GM19324 (cell line): ENCODE data around the gene EML3.
"Not testable (repeated sequence)": the region's sequence is repeated elsewhere in the genome, so short reads cannot be mapped to it uniquely, and the experiment has no call there.

ENCODE experiments used
- ATAC-seq: cut with Tn5 transposase; IDR thresholded peaks from one replicate; pipeline ENCODE4 v1.9.1; 2021; ENCODE audit warnings: mild to moderate bottlenecking, moderate library complexity; ENCODE audit not compliant: unreplicated experiment, low FRiP score

The EML3 gene

DNA sequence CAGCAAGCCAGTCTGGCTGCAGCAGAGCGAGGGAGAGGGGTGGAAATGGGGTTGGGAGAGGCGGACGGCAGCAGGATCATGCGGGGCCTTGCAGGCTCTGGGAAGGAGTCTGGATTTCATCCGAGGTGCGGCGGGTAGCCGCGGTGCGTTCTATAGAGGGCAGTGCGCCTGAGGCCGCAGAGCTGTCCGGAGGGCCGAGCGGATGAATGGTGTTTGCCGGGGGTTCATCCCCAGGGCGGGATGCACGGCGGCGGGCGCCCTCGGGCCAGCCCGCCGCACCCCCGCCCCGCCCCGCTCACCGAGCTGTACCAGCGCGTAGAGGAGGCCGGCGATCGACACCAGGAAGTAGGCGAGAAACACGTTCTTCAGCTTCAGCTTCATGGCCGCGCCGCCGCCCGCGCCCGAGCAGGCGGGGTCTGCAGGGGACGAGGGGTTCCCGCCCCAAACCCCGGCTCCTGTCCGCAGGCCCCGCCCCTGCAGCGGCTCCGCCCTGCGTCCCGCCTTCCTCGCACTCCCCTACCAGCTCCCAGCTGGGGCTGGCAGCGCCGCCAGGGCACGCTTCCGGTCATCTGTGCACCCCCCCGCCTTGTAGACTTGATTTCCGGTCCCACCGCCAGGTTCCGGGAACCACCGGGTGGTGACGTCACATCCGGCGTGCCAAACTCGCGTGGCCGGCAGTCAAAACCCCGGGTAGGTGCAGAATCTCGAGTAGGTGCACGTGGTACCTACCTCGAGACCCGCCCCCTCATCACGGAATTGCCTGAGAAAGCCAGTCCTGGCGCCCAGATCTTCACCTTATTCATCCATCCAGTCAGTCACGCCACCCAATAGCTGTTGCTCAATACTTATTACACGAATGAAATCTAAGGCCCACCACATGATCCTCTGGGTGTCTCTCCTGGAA is 9.2 kb upstream of the EML3 start, which contains the start of gene B3GAT3:
Gene B3GAT3, minus strand, starts transcription at position 420 of the 904 bp plus-strand sequence. Its CDS starts 39 bp downstream, at position 381.
- peak; percentile 95 for ATAC-seq

DNA sequence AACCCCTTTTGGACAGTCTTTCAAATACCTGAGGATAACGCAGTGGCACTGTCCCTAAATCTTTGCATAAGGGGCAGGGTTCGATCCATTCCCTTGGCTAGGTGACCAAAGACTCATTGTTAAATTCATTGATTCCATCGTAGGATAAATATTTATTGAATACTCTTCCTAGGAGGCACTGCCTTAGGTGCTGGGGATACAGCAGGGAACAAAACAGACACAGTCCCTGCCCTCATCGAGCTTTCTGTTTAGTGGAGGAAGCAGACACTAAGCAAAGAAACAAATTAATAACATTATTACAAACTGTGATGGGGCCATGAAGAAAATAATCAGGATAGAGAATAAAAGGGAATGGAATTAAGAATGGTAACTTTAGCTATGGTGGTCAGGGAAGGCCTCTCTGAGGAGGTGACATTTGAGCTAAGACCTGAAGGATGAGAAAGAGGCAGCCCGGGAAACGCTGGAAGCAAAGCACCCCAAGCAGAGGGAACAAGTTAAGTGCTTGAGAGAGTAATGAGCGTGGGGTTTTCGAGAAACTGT is 8.5 kb upstream of the EML3 start:
- no peak for ATAC-seq

DNA sequence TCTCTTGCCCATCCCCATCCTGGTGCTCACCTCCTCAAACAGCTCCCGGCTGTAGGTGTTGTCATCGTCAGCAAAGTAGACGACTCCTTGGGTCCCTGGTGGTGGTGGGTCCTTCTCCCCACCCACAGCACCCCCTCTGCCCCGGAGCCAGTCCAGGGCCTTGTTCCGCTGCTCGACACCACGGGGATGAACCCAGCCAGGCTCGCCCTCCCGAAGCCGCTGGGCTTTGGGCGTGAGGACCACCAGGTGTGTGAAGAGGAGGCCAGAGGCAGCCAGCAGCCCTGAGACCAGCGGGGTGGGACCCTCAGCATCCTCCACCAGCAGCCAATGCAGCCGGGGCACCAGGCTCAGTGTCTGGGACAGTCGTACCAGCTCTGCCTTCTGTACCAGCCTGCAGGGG is 4.4 kb upstream of the EML3 start:
- not testable (repeated sequence) for ATAC-seq

DNA sequence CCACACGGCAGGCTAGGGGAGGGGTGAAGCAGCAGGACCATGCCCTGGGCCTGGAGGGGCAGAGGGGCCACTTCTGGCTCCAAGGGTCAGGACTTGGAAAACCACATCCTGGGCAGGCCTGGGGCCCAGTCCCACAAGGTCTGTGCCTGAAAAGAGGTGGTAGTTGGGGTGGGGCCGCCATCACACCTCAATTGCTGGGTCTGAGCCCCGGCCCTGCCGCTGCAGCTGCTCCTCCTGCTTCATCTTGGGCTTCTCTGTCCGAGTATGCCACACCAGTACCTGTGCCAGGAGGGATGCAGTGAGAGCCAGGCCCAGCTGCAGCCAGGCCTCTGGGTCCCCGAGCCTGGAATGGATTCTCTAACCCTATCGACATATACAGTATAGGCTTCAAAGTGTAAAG is 2.9 kb upstream of the EML3 start:
- ATAC-seq = no peak

DNA sequence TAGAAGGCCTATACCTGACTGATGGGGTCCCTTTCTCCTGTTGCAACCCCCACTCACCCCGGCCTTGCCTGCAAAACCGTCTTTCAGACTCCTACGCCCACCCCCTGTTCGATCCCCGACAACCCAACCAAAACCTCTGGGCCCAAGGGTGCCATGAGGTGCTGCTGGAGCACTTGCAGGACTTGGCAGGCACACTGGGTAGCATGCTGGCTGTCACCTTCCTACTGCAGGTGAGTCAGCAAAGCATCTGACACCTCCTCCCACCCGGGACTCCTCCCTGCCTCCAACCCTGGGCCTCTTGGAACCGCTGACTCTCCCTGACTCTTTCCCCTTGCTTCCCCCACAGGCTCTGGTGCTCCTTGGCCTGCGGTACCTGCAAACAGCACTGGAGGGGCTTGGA is 1.7 kb upstream of the EML3 start:
- no peak for ATAC-seq

DNA sequence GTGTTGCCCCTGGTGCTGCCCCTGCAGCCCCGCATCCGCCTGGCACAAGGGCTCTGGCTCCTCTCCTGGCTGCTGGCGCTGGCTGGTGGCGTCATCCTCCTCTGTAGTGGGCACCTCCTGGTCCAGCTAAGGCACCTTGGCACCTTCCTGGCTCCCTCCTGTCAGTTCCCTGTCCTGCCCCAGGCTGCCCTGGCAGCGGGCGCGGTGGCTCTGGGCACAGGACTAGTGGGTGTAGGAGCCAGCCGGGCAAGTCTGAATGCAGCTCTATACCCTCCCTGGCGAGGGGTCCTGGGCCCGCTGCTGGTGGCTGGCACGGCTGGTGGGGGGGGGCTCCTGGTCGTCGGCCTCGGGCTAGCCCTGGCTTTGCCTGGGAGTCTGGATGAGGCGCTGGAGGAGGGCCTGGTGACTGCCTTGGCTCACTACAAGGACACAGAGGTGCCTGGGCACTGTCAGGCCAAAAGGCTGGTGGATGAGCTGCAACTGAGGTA is 760 bp upstream of the EML3 start:
- no peak for ATAC-seq

DNA sequence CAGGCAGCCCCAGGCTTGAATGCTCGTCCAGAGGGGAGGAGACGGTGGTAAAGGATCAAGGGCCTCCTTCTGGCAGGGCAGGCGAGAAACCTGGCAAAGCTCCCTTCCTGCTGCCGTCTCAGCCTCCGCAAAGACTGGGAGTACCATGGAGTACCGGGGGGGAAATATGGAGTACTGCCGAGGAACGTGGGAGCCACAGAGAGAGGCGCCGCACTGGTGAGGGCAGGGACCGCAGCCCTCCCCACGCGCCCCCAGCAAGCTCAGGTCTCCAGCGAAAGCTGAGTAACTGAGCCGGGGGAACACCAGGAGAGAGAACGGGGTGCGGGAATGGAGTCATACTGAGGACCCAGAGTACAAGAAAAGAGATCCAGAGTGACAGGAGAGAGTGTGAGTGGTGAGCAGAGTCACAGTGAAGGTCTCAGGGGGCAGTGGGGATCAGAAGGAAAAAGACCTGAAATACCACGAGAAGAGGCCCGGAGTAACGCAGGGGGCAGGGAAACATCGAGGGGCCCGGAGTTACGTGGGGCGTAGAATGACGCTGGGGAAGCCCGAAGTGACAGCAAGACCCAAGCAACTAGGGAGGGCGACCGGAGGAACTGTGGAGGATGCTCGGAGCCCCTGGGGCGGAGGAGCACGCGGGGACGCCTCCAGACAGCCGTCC is 740 bp downstream of the EML3 start:
- ATAC-seq = peak; percentile 18

DNA sequence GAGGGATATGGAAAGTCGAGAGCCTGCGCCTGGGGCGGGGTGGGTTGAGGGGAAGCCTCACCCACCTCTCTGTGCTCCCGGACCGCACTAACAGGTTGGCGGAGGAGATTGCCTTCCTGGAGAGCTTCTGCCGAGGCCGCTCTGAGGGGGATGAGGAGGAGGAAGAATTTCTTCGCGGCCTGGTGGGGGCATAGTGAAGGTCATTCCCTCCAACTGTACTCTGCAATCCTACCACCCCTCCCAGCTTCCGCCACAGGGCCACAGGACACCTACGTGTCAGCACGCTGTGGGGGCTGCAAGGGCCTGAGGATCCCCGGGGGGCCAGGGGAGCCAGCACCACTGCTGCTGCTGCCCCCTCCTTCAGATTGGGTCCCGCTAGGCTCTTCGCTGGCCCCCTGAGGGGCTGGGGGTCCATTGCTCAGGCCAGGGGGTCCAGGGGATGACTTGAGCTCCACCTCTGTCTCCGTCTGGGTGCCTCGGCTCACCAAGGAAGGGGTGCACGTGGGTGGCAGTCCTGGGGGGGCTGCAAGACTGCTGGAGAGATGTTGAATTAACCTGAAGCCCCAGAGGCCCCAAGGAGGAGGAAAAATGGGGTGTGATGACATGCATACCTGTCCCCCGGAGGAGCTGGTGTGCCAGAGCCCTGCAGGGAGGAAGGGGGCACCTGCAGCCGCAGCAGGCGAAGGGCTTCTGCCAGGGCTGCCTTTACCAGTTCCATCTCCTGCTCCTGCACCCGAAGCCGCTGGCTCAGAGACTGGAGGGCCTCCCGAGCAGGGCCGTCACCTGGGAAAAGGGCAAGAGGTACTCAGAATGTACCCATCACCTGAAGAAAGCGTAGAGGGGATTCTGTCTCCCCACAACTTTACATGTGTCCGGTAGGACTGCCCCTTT is 1.5 kb downstream of the EML3 start:
- no peak for ATAC-seq

DNA sequence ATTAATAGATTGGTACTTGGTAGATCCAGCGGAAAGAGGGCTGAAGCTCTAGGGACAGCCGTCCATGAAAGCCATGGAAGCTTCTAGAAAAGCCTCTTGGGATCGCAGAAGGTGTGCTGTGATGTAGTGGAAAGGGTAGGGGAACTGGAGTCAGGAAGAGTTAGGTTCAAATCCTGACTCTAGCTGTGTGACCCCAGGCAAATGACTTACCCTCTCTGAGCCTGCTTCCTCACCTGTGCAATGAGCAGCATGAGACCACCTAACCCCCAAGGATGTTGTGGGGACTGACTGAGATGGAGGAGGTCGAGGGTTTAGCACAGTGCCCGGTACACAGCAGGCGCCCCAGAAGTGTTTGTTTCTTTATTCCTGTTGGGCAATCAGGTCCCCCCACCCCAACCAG is 2.2 kb downstream of the EML3 start:
- ATAC-seq = no peak

DNA sequence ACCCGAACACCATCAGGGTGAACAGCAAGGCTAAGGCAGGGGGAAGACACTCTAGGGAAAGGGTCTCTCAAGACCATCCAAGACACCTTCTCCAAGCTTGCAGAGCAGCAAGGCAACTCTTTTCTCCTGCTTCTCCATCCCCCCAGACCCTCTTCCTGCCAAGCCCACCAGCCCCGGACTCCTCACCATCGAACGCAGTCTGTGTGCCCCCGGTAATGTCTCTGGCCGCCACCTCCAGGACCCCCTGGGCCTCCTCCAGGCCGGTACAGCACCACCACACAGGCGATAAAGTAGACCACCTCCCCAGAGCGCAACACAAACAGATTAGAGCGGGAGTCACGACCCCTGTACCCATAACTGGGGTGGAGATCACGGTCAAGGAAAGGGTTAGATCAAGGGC is 3.8 kb downstream of the EML3 start:
- no peak for ATAC-seq

DNA sequence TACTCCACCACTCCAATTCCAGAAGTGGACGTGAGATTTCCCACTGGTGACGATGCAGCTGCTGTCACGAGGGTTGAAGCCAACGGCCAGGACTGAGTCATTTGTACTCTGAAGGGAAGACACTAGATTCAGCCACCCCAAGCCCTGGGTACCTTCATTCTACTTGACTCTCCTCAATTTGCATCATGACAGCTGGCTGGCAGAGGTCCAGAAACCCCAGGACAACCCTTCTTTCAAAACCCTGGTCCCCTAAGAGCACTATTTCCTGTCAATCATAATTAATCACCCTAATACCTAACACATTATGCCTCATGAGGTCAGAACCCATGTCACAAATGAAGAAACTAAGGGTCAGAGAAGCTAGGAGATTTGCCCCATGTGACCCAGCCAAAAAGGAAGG is 4.9 kb downstream of the EML3 start:
- ATAC-seq = no peak

DNA sequence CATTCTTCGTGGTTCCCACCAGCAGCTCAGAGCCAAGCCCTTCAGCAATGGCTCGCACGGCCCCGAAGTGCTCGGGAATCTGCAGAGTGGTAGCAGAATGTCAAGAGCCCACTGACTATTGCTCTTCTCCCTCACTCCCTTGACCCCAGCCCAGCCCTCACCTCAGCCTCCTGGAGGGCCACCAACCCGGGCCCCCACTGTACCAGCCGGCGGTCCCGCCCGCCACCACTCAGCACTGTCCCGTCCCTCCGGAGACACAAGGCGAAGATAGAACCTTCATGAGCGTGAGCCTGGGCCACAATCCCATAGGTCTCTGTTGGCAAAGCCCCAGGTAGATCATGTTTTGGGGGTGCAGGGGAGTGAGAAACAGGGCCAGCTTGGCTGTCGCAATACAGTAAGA is 6.7 kb downstream of the EML3 start:
- ATAC-seq = no peak

DNA sequence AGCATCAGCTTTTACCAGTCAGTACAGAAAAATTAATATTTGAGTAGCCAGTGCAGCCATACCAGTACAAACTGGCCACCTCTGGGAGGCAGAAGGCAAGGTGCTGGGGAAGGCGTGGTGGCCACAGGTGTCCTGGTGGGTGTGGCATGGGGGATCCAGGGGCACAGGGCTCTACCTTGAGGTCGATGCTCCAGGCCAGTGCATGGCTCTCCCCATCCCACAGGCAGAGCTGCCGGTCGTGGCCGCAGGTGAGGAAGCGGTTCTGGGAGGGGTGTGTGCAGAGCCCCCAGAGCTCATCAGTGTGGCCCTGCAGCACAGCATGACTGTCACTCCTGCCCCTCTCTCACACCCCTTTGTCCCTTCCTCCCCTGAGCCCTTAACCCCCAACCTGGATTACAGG is 7.1 kb downstream of the EML3 start:
- no peak for ATAC-seq

DNA sequence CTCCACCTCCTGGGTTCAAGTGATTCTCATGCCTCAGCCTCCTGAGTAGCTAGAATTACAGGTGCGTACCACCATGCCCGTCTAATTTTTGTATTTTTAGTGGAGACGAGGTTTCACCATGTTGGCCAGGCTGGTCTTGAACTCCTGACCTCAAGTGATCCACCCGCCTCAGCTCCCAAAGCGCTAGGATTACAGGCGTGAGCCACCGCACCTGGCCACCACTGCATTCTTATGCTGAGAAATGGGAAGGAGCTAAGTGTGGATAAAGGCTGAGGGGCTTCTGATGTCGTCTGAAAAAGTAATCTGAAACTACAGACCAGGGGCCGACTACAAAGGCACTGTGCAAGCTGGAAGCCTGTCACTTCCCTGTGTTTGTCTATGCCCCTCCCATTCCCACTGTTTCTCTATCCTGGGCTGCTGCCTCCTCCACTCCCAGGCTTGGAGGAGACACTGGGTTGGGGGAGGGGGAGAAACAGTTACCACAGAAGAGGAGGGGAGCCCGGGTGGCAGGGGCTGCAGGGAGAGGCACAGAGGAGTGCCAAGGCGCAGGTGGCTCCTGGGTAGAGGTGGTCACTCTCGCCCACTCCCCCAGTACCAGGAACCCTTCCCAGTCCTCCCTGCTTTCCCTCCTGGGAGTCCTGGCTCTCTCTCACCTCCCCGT is 8.0 kb downstream of the EML3 start:
- no peak for ATAC-seq

DNA sequence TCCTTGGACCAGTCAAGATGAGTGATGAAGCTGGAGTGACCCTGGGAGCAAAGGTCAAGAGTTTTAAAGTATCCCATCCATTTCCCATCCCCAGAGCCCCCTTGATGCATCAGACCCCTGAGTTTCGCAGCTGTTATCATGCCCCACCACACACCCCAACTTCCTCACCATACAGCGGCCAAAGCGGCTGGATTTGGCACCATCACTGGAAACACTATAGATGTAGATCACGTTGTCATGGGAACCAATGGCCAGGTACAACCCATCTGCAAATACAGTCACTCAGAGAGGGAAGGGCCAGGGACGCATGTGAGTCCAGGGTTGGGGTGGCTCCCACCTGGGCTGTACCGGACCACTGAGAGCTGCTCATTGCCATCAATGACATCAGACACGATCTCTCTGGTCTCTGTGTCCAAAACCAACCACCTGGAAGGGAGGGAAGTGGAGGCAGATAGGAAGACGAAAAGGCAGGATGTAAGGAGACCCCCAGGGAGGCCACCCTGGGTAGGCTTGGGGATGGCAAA is 8.7 kb downstream of the EML3 start:
- ATAC-seq = no peak

DNA sequence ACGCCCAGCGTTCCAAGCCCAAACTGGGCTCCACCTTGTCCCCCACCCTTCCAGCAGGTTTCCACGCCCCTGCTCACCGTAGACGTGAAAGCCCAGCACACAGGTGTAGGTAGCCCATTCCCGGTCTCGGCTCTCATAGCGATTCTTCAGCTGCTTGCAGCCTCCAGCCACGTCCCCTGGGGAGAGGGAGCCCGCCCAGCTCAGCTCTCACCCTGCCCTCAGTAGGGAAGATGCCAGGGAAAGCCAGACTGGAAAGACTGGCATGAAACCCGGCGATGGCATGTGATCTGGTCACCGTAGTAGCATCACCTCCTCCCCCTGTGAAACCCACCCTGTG is 9.5 kb downstream of the EML3 start:
- no peak for ATAC-seq

DNA sequence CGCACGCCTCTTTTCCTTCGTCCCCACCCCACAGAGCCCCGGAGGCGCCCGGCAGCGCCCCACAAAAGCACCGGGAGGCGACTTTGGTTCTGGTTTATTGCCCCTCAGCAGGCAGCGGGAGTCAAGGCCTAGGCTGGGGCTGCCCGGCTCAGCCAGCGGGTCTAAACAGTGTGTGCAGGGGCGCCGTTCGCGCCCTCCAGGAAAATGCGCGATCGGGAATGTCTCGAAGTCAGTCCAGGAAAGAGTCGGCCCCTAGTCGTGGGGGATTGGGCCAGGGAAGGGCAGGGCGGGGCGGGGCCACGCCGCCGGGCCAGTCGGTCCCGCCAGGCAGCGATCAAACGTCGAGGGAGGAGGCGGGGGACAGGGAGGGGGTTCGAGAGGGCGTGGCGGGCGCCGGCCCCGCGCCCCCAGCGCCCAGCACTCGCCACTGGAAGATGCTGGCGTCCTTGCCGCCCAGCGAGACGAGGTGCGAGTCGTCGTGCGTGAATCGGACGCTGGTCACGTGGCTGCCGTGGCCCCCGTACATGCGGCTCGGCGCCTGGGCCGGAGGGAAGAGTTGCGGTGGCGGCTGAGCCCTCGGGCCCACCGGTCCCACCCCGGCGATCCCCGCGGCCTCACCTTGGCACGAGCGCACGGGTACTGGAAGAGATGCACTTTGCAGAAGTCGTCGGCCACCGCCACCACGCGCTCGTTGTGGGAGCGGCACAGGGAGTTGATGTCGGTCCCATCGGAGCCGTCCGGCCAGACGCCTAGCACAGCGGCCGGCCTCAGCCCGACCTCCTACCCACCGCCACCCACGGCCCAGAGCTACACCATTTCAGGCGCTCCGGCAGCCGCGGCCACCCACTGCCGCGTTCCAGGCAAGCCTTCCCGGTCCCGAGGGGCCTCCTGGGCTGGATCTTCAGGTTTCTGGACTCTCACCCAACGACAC is 10.2 kb downstream of the EML3 start:
- no peak for ATAC-seq

DNA sequence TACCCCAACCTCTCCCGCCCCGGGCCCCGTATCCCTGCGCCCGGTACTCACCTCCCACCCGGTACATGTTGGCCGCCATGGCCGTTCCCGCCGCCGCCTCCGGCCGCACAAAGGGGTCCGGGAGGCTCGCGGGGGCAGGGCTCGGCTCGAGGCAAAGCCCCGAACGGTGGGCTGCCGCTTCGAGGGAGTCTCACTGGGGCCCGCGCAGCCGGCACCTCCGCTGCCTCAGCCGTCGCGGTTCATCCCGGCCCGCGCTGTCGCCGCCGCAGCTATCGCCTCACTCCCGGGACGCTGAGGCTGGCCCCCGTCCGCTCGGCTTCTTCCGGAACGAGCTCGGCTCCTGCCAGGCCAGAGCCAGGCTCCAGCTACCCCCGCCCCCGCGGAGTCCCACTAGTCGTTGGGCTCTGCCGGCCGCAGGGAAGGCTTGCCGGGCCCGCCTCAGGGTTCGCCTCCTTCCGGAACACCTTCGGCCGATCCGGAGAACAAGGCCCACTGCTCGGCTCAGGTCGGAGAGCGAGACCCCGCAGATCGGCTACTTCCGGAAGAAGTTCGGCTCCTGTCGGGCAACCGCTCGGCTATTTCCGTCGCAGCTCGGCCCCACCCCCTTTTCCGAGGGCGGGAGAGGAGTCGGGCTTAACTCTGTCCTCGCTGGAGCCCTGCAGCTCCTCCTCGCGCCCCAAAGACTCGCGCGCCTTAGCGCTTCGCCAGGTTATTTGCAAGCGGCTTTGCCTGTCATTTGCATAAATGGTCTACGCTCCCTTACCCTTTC is 11.0 kb downstream of the EML3 start, which contains the start of gene MTA2:
Gene MTA2, minus strand, starts transcription at position 494 of the 769 bp plus-strand sequence. Its CDS starts 415 bp downstream, at position 79.
- ATAC-seq = peak; percentile 76
